NCI-H226 (cell line): ENCODE data around the gene FIBCD1.
A peak's percentile ranks its signal among the peaks of the same experiment; 100 is the strongest.

Experiments
- DNase-seq: peaks from one replicate; pipeline ENCODE4 v3.0.0-alpha.2; 2015

The FIBCD1 gene

GRCh38 chr9:130874783-130875182 is 64.3 kb downstream of the FIBCD1 start:
- DNase-seq: no peak

- no peak for DNase-seq
Observed at GRCh38 chr9:130873966-130874365, 65.1 kb downstream of the FIBCD1 start.

GRCh38 chr9:130872912-130873503 is 66.0 kb downstream of the FIBCD1 start:
- no peak for DNase-seq

GRCh38 chr9:130872508-130872907 is 66.5 kb downstream of the FIBCD1 start:
- no peak for DNase-seq

GRCh38 chr9:130872093-130872492 is 67.0 kb downstream of the FIBCD1 start:
- DNase-seq: no peak

GRCh38 chr9:130871395-130872062 is 67.5 kb downstream of the FIBCD1 start:
- DNase-seq: no peak

GRCh38 chr9:130870491-130871381 is 68.3 kb downstream of the FIBCD1 start:
- no peak for DNase-seq

- DNase-seq: peak; percentile 18
Observed at GRCh38 chr9:130869250-130869649, 69.8 kb downstream of the FIBCD1 start.

GRCh38 chr9:130868230-130868629 is 70.8 kb downstream of the FIBCD1 start:
- DNase-seq: no peak

GRCh38 chr9:130867556-130867955 is 71.5 kb downstream of the FIBCD1 start:
- no peak for DNase-seq

GRCh38 chr9:130866474-130866965 is 72.5 kb downstream of the FIBCD1 start:
- DNase-seq: peak; percentile 77

- DNase-seq: no peak
Observed at GRCh38 chr9:130865921-130866320, 73.1 kb downstream of the FIBCD1 start.

GRCh38 chr9:130864541-130864940 is 74.5 kb downstream of the FIBCD1 start:
- no peak for DNase-seq

GRCh38 chr9:130862747-130863146 is 76.3 kb downstream of the FIBCD1 start:
- DNase-seq: no peak

GRCh38 chr9:130862217-130862616 is 76.8 kb downstream of the FIBCD1 start:
- no peak for DNase-seq

- no peak for DNase-seq
Observed at GRCh38 chr9:130861372-130862180, 77.5 kb downstream of the FIBCD1 start.

- no peak for DNase-seq
Observed at GRCh38 chr9:130860458-130861316, 78.4 kb downstream of the FIBCD1 start.

GRCh38 chr9:130858739-130859705 is 80.0 kb downstream of the FIBCD1 start:
- no peak for DNase-seq

GRCh38 chr9:130857864-130858738 is 80.9 kb downstream of the FIBCD1 start:
- peak; percentile 76 for DNase-seq
